GM21723 (cell line): ENCODE data around the gene AGPS.
"Not testable (repeated sequence)": the region's sequence is repeated elsewhere in the genome, so short reads cannot be mapped to it uniquely, and the experiment has no call there.

Experiments
- ATAC-seq: cut with Tn5 transposase; IDR thresholded peaks from one replicate; pipeline ENCODE4 v1.9.1; 2021; ENCODE audit warnings: mild to moderate bottlenecking, moderate library complexity; ENCODE audit not compliant: unreplicated experiment

Gene AGPS

GRCh38 chr2:177466337-177467195 lies 74.0 kb downstream of the AGPS start:
- ATAC-seq: no peak

- ATAC-seq: no peak
These were observed 75.1 kb downstream of the AGPS start for GRCh38 chr2:177467646-177468045.

GRCh38 chr2:177471990-177472389 lies 79.4 kb downstream of the AGPS start:
- ATAC-seq: no peak

DNA sequence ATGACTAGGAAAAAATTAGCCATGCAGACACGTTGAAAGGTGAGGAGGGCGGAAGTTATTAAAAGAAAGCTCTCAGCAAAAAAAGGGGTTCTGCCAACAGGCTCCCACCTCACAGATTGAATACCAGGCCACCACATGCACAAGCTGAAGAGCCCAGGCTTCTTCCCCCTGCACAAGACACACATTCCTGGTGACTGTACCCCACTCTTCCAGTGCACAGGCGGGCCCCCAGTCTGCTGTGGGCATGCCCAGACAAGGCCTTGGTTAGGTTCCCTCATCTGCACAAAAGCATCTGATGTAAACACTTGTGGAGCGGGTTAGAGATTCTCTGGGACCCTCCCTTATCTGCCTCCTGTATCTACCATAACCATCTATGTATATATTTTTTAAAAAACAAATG lies 81.7 kb downstream of the AGPS start:
- no peak for ATAC-seq

DNA sequence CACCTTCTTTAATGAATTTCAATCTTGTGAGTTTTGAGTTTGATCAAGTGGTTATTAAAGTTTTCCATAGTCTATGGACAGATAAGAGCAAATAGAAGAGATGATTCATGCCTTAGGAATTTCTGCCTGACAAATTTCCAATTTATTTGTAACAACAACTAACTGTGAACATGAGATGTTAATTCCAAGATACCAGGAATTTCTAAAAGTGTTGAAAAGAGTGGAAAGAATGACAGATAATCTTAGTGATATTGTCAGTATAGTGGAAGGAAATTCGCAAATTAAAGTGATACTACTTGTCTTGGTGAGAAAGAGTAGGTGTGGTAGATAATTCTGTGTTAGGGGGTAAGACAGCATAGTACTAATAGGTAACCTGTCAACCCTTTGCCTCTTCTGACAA lies 82.4 kb downstream of the AGPS start:
- ATAC-seq: no peak

DNA sequence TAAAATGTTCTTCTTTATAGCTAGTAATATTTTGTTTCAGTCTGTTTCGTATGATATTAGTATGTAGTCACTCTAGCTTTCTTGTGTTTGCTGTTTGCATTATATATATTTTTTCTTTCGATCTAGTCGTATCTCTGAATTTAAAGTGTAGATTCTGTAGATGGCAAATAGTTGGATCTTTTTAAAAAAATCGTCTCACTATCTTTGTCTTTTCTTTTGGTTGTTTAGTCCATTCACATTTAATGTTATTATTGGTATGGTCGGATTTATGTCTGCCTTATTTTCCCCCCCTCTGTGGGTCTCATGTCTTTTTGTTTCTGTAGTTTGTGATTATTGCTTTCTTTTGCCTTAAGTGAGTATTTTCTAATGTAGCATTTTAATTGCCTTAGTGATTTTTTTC lies 84.3 kb downstream of the AGPS start:
- no peak for ATAC-seq

DNA sequence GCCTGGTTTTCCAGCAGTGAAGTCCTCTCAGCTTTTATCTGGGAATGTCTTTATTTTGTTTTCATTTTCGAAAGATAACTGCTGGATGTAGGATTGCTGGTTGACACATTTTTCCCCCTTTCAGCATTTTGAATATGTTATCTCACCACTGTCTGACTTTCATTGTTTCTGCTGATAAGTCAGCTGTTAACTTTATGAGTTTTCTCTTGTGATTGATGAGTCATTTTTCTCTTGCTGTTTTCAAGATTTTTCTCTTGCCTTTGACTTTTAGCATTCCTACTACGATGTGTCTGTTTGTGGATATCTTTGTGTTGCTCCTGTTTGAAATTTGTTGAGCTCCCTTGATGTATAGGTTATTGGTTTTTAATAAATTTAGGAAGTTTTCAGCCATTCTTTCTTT lies 85.5 kb downstream of the AGPS start:
- ATAC-seq: no peak

GRCh38 chr2:177478907-177479306 lies 86.3 kb downstream of the AGPS start:
- no peak for ATAC-seq

DNA sequence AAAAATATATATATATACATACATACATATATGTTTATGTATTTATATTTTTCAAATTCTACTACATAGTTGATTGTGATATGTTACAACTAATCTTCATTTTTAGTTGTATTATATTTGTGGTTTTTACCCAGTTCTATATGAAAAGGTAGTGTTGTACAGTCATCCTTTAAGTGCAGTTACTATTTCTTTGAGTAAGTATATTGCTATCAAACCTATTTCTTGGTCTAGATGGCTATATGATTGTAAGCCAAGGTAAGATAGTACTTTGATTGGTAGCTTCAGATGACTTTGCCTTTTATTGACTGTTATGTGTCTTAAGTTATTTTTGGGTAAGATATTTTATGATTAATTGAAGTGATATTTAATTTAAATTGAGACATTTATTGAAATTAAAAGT lies 89.6 kb downstream of the AGPS start:
- ATAC-seq: no peak

DNA sequence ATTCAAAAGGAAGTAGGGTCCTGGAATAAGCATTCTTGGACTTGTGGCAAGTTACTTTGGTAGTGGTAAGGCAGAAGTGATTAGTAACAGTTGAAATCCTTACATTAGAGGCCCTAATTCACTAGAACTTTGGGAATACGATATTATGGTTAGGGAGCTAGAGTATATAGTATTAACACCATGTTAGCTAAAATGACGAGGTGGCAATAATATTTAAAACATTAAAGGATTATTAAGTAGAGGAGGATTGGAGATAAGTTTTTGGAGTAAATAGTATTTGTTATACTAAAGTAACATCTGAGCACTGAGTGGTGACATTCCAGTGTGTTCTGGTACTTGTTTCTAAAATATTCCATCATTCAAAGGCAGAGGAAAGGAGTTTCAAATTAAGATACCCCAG lies 91.0 kb downstream of the AGPS start:
- ATAC-seq: no peak

DNA sequence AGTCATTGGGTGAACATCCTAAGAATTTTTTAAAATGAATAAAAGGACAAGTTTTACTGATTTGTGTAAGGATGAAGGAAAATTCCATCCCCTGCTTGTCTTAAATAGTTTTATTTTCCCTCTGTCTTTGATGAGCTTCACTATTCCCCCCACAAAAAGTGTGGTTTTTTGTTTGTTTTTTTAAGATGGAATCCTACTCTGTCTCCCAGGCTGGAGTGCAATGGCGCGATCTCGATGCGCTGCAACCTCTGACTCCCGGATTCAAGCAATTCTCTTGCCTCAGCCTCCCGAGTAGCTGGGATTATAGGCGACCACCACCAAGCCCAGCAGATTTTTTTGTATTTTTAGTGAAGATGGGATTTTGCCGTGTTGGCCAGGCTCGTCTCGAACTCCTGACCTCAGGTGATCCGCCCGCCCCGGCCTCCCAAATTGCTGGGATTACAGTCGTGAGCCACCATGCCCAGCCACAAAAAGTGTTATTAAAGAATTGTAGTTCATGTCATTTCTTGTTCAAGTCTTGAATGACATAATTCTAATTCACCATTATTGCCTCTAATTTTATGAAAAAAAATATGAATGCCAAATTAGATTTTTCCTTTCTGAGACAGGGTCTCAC lies 91.7 kb downstream of the AGPS start:
- ATAC-seq: no peak

DNA sequence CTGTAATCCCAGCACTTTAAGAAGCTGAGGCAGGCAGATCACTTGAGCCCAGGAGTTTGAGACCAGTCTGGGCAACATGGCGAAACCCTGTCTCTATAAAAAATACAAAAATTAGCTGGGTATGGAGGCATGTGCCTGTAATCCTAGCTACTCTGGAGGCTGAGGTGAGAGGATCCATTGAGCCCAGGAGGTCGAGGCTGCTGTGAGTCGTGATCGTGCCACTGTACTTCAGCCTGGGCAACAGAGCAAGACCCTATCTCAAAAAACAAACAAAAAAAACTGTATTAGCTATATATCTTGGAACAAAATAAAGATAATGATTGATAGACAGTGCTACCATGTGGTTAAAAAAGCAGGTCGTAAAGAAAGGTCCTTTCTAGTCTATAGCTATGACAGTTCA lies 93.1 kb downstream of the AGPS start:
- not testable (repeated sequence) for ATAC-seq

- ATAC-seq: no peak
These were observed 97.2 kb downstream of the AGPS start for GRCh38 chr2:177489719-177490301.

- ATAC-seq: no peak
These were observed 103.4 kb downstream of the AGPS start for GRCh38 chr2:177495945-177496344.

DNA sequence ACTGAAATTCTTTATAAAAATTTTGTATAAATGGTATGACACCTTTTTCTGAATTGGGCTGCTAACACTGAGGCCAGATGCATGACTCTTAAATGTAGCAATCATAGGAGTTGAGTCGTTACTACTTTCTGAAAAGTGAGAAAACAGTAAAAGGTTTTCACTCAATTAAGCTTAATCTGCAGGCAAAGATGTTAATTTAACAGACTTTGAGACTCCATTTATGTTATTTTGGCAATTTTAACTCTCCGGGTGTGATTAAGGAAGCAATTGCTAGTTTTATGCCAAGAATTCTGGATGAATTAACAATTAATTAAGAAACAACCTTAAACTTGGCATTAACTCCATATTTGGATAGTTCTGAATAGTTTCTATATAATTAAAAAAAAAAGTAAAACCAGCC lies 104.3 kb downstream of the AGPS start:
- ATAC-seq: no peak

DNA sequence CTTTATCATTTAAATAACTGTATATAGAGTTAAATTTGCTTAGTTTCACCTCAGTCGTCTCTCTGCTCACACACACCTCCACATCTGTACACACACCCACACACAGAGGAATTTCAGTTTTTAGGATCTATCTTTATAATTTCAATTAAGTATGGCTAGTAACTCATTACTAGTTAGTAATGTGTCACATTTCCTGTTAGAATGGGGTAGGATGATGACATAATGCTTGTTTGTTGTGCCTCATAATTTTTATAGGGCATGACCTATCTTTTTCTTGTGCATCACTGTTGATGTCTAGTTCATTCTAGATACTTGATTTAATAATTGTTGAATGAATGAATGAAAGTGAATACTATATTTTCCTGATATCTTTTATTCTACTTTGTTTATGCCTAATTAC lies 108.6 kb downstream of the AGPS start:
- ATAC-seq: no peak

GRCh38 chr2:177506505-177506904 lies 113.9 kb downstream of the AGPS start:
- ATAC-seq: no peak

- no peak for ATAC-seq
These were observed 114.4 kb downstream of the AGPS start for GRCh38 chr2:177506998-177507397.

DNA sequence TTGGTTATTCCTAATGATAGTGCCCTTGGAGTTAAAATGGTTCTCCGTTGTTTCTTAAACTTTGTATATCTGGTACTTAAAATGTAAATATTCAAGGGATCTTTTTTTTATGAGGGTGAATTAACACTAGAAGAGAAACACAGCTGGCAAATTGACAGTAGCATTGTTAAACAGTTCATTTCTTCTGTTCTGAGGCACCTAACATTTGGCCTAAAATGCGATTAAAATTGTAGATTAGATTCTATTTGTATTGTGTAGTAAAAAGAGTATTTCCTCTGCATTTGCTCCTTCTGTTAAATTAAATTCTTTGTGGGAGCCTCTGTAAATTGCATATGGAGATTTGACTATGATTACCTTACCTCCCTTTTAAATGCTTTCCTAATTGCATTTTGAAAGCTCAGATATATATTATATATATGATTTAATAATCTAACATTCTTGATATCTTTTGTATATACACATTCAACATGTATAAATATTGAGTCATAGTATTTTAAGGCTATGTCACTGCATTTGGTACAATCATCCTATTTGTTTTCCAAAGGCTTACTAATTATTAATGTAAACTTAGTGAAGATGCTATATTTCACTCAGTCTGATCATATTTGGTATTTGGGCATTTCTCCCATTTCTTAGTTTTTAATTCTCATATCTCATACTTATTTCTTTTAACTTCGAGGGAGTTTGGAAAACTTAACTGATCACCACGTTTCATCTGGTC lies 124.4 kb downstream of the AGPS start:
- no peak for ATAC-seq

GRCh38 chr2:177518754-177519153 lies 126.2 kb downstream of the AGPS start:
- no peak for ATAC-seq

DNA sequence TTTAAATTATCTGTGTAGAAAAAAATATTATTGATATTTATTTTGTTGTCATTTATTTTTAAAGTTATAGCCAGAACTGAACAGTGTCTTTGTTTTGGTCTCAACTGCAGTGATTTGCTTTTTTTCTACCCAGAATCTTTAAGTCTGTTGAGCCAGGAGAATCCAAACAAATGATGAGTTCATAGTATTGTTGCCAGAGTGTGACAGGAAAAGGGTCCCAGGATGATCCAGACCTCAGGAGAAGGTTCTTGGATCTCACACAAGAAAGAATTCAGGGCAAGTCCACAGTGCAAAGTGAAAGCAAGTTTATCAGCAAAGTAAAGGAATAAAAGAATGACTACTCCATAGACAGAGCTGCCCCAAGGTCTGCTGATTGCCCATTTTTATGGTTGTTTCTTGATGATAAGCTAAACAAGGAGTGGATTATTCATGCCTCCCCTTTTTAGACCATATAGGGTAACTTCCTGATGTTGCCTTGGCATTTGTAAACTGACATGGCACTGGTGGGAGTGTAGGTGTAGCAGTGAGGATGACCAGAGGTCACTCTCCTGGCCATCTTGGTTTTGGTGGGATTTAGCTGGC lies 127.1 kb downstream of the AGPS start:
- no peak for ATAC-seq
